HEK293T (cell line): ENCODE results near the gene NFKBIB.

Experiments
- CTCF ChIA-PET: fragments of 350-600 bp; formaldehyde crosslinking; extraction: SDS; loops from one replicate; lab custom pipeline; 2021; ENCODE audit warnings: antibody characterized with exemption, inconsistent platforms; lab: Yijun Ruan, JAX
- POLR2A ChIA-PET: fragments of 350-600 bp; formaldehyde crosslinking; extraction: SDS; loops from one replicate; lab custom pipeline; 2020; ENCODE audit warnings: antibody characterized with exemption, inconsistent platforms; lab: Yijun Ruan, JAX
- DNase-seq: peaks from one replicate; pipeline ENCODE4 v3.0.0; 2012; ENCODE audit warnings: mixed read lengths; ENCODE audit errors: extremely low spot score
- ARNT ChIP-seq: fragments of 450-650 bp; IDR thresholded peaks from 2 replicates; pipeline ENCODE4 v1.6.1; 2017; ENCODE audit warnings: mild to moderate bottlenecking
- BHLHE40 ChIP-seq: fragments of 450-650 bp; IDR thresholded peaks from 2 replicates; pipeline ENCODE4 v1.6.1; 2016; ENCODE audit warnings: mild to moderate bottlenecking, moderate library complexity, borderline replicate concordance
- CTBP1 ChIP-seq: fragments of 450-650 bp; IDR thresholded peaks from 2 replicates; pipeline ENCODE4 v1.6.1; 2016; ENCODE audit warnings: borderline replicate concordance
- ELF4 ChIP-seq: fragments of 450-650 bp; IDR thresholded peaks from 2 replicates; pipeline ENCODE4 v1.6.1; 2017; ENCODE audit warnings: antibody characterized with exemption
- FOXA1 ChIP-seq: fragments of 450-650 bp; IDR thresholded peaks from 2 replicates; pipeline ENCODE4 v1.6.1; 2016; ENCODE audit warnings: mild to moderate bottlenecking
- FOXK2 ChIP-seq: fragments of 450-650 bp; IDR thresholded peaks from 2 replicates; pipeline ENCODE4 v1.6.1; 2016; ENCODE audit warnings: mild to moderate bottlenecking
- HDGF ChIP-seq: fragments of 450-650 bp; IDR thresholded peaks from 2 replicates; pipeline ENCODE4 v1.6.1; 2017; ENCODE audit warnings: antibody characterized with exemption, borderline replicate concordance
- L3MBTL2 ChIP-seq: fragments of 450-650 bp; conservative IDR thresholded peaks from 2 replicates; pipeline ENCODE4 v1.6.1; 2016; ENCODE audit warnings: mild to moderate bottlenecking
- LEF1 ChIP-seq: fragments of 450-650 bp; IDR thresholded peaks from 2 replicates; pipeline ENCODE4 v1.6.1; 2017; ENCODE audit warnings: mild to moderate bottlenecking, borderline replicate concordance
- NFRKB ChIP-seq: fragments of 450-650 bp; IDR thresholded peaks from 2 replicates; pipeline ENCODE4 v1.6.1; 2016; ENCODE audit warnings: mild to moderate bottlenecking, moderate library complexity
- TARDBP ChIP-seq: fragments of 450-650 bp; IDR thresholded peaks from 2 replicates; pipeline ENCODE4 v1.6.1; 2016
- ZNF384 ChIP-seq: fragments of 450-650 bp; IDR thresholded peaks from 2 replicates; pipeline ENCODE4 v1.6.1; 2016
- TF ChIP-seq, protein P1 (sequence below): fragments of 450-650 bp; IDR thresholded peaks from 2 replicates; pipeline ENCODE4 v1.6.1; 2016

The NFKBIB gene

DNA sequence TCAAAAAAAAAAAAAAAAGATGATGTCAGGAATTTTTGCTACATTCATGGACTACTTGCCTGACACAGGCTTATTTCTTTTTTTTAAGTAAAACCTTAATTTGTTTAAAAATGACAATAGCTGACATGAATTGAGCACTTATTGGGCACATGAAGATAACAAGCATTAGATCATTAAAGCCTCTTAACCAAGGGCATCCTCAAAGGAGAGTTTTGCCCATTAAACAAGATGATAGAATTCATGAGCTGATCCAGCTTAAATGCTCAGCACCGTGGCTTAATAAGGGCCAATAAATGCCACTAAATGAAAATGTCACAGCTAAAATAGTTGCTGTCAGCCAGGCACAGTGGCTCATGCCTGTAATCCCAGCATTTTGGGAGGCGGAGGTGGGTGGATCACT lies 56.5 kb downstream of the NFKBIB start:
- POLR2A ChIA-PET, result no interaction called here
- CTCF ChIA-PET, result interaction anchor here (0.6 kb wide), 1 partner anchor 89 kb away, joined by 3 read pairs; no protein-coding TSS in a partner anchor
- no peak for TF ChIP-seq BHLHE40
- TF ChIP-seq, protein P1, sequence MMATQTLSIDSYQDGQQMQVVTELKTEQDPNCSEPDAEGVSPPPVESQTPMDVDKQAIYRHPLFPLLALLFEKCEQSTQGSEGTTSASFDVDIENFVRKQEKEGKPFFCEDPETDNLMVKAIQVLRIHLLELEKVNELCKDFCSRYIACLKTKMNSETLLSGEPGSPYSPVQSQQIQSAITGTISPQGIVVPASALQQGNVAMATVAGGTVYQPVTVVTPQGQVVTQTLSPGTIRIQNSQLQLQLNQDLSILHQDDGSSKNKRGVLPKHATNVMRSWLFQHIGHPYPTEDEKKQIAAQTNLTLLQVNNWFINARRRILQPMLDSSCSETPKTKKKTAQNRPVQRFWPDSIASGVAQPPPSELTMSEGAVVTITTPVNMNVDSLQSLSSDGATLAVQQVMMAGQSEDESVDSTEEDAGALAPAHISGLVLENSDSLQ, result no peak
- no peak for TF ChIP-seq L3MBTL2
- TF ChIP-seq FOXK2, result no peak
- no peak for TF ChIP-seq ZNF384
- no peak for TF ChIP-seq ARNT
- TF ChIP-seq CTBP1, result no peak
- TF ChIP-seq FOXA1, result no peak
- DNase-seq, result no peak

DNA sequence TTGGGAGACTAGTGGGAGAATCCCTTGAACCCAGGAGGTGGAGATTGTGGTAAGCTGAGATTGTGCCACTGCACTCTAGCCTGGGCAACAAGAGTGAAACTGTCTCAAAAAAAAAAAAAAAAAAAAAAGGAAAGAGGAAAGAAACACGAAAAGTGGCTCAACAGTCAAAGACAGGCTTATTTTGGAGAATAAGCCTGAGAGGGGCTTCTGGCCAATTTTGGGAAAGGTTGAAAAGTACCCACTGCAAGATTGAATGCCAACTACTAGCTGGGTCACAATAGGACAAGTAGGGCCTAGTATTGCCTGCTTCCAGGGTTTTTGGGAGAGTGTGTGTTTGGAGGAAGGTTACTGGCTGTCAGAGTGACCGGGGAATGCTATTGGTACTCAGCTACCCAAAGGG lies 58.5 kb downstream of the NFKBIB start:
- TF ChIP-seq LEF1, result no peak
- no peak for TF ChIP-seq ELF4
- no peak for TF ChIP-seq BHLHE40
- no peak for TF ChIP-seq NFRKB
- no peak for TF ChIP-seq TARDBP
- no peak for TF ChIP-seq HDGF
- no peak for TF ChIP-seq ZNF384
- no peak for TF ChIP-seq CTBP1
- no peak for TF ChIP-seq FOXA1
- ChIA-PET CTCF (no interaction called here), POLR2A (no interaction called here)
- DNase-seq, result no peak
